K562 (cell line): Measurements from ENCODE around the gene ZNF280C. TPM values are rescaled to one million over a fixed set of nuclear protein-coding genes. Genes with fewer than 3 reads are reported as not detected.

Experiments used
- DMBX1 ChIP-seq: fragments of 250-450 bp; sonication (Bioruptor Pico); IDR thresholded peaks from 2 replicates; pipeline ENCODE4 v1.8.0; 2022; ENCODE audit warnings: inconsistent platforms, mild to moderate bottlenecking, moderate library complexity, borderline replicate concordance
- ETV1 ChIP-seq: fragments of 450-650 bp; conservative IDR thresholded peaks from 2 replicates; pipeline ENCODE4 v1.6.1; 2016; ENCODE audit warnings: missing genetic modification characterization, control low read depth, low read depth, missing compliant biosample characterization
- FOXM1 ChIP-seq, 2 experiments: fragments of 450-650 bp in 1 of 2; sonication (generic) in 1 of 2; formaldehyde crosslinking in 1 of 2; IDR thresholded peaks; 2 replicates each; pipeline versions ENCODE4 v1.6.1 to v1.9.0; 2017 to 2022; ENCODE audit warnings: low read depth in 2 of 2, mild to moderate bottlenecking in 2 of 2, missing genetic modification reagents in 1 of 2, moderate library complexity in 1 of 2
- GTF2E2 ChIP-seq: fragments of 200-800 bp; sonication (Bioruptor generic); IDR thresholded peaks from 2 replicates; pipeline ENCODE4 v1.6.1; 2016; ENCODE audit warnings: missing genetic modification characterization, missing compliant biosample characterization
- NCOA6 ChIP-seq: fragments of 450-650 bp; IDR thresholded peaks from 2 replicates; pipeline ENCODE4 v1.6.1; 2017; ENCODE audit warnings: mild to moderate bottlenecking
- NFRKB ChIP-seq: fragments of 450-650 bp; IDR thresholded peaks from 2 replicates; pipeline ENCODE4 v1.6.1; 2016; ENCODE audit warnings: low read depth
- OTX1 ChIP-seq: fragments of 450-650 bp; formaldehyde crosslinking; IDR thresholded peaks from 2 replicates; pipeline ENCODE4 v1.4.0; 2022; ENCODE audit warnings: mild to moderate bottlenecking
- RAD51 ChIP-seq: fragments of 450-650 bp; IDR thresholded peaks from 2 replicates; pipeline ENCODE4 v1.7.1; 2016; ENCODE audit warnings: low read depth, mild to moderate bottlenecking, borderline replicate concordance
- RB1 ChIP-seq: fragments of 450-650 bp; IDR thresholded peaks from 2 replicates; pipeline ENCODE4 v1.6.1; 2017; ENCODE audit warnings: low read depth, mild to moderate bottlenecking
- RCOR1 ChIP-seq, 2 experiments: IDR thresholded peaks; 2 replicates each; pipeline ENCODE4 v1.6.1; 2012; ENCODE audit warnings: low read depth in 2 of 2, low read length in 2 of 2, borderline replicate concordance in 1 of 2, improper control_type of control experiment in 1 of 2
- RNF2 ChIP-seq: sonication (generic); IDR thresholded peaks from 2 replicates; pipeline ENCODE4 v1.6.1; 2016
- TAF9B ChIP-seq: fragments of 450-650 bp; IDR thresholded peaks from 2 replicates; pipeline ENCODE4 v1.6.1; 2018; ENCODE audit warnings: mild to moderate bottlenecking; ENCODE audit not compliant: partially characterized antibody
- ZNF224 ChIP-seq: sonication (generic); formaldehyde crosslinking; IDR thresholded peaks from 2 replicates; pipeline ENCODE4 v1.8.0; 2022; ENCODE audit warnings: mild to moderate bottlenecking, missing genetic modification reagents
- ZNF23 ChIP-seq: fragments of 250-450 bp; sonication (Bioruptor Pico); IDR thresholded peaks from 2 replicates; pipeline ENCODE4 v1.4.0; 2020; ENCODE audit warnings: mild to moderate bottlenecking
- polyA plus RNA-seq, 8 experiments: library from polyadenylated mRNA; depleted of rRNA in 4 of 8; stranded (reverse) in 5 of 8; unstranded in 3 of 8; fragments of >200 nt; fragmentation: Nextera tagmentation in 2 of 8; fragmentation: Illumina TruSeq in 1 of 8; extraction: Ambion mirVana in 2 of 8; extraction: Trizol in 1 of 8; gene quantifications; 2 replicates each; pipeline versions ENCODE4 v1.2.1 to v1.2.3, GENCODE V29; 2011 to 2014; ENCODE audit warnings: inconsistent platforms in 1 of 8, missing spikeins in 1 of 8
- total RNA-seq, 7 experiments: library from RNA; depleted of rRNA in 6 of 7; stranded (reverse); fragments of >200 nt in 6 of 7; fragmentation: Illumina TruSeq in 2 of 7; extraction: Trizol in 2 of 7; gene quantifications; 2 replicates each; pipeline versions ENCODE4 v1.2.1 to v1.2.3, GENCODE V29; 2011 to 2021; ENCODE audit warnings: low replicate concordance in 1 of 7
- TF ChIP-seq, protein P1 (sequence below): fragments of 150-350 bp; IDR thresholded peaks from 2 replicates; pipeline ENCODE4 v1.6.1; 2014; ENCODE audit warnings: low read depth, mild to moderate bottlenecking, low read length, borderline replicate concordance
- TF ChIP-seq, protein P2 (sequence below): sonication (generic); formaldehyde crosslinking; IDR thresholded peaks from 2 replicates; pipeline ENCODE4 v1.9.0; 2022; ENCODE audit warnings: mild to moderate bottlenecking, missing genetic modification reagents
- TF ChIP-seq, protein P3 (sequence below): IDR thresholded peaks from 2 replicates; pipeline ENCODE4 v1.6.1; 2014; ENCODE audit warnings: antibody characterized with exemption
- TF ChIP-seq, protein P4 (sequence below): fragments of 450-650 bp; formaldehyde crosslinking; IDR thresholded peaks from 2 replicates; pipeline ENCODE4 v1.4.0; 2020; ENCODE audit warnings: mild to moderate bottlenecking, mixed read lengths
- TF ChIP-seq, protein P5 (sequence below): fragments of 450-650 bp; formaldehyde crosslinking; IDR thresholded peaks from 2 replicates; pipeline ENCODE4 v1.4.0; 2022; ENCODE audit warnings: missing genetic modification characterization

ZNF280C gene
- total and polyA plus RNA-seq, 9 of the 15 experiments (the other 6 are each of a cell fraction or from before 2014, with no cell fraction given) = 1.6 to 8.3 (median 4.4) TPM

DNA sequence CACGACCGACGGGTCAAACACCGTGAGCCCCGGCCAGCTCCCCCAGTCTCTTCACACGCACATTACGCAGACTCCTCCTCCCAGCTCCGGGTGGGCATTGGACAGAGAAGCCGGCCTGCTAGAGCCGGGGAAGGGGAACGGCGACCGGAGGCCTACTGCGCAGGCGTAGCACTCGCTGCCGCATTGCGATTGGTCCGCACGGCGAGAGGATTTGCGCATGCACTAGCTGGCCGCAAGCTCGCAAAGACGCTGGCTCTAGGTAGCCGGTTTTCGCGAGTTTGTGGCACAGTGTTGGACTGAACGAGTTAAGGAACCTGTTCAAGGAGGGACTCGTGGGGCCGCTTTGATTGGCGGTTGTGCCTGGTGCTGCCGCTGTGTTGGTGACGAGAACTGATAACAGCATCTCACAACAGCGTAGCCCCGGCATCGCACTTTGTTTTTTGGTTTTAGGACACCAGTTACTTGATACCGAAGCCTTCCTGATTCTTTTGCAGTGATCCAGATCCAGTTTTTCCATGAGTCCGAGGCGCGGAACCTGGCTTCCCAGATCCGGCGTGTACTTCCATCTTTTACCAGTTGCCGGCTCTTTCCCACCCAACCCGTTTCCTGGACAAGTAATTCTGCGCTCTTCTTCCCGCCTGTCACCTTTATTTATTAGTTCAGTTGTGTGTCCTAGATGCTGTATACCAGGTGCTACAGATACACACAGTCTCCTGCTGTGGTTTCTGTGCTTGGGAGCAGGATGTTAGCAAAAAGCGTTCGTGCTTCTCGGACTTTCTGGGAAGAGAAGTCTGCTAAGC lies 102.8 kb downstream of the ZNF280C start, which contains the start of gene AIFM1 (continued):
- TF ChIP-seq, protein P1, sequence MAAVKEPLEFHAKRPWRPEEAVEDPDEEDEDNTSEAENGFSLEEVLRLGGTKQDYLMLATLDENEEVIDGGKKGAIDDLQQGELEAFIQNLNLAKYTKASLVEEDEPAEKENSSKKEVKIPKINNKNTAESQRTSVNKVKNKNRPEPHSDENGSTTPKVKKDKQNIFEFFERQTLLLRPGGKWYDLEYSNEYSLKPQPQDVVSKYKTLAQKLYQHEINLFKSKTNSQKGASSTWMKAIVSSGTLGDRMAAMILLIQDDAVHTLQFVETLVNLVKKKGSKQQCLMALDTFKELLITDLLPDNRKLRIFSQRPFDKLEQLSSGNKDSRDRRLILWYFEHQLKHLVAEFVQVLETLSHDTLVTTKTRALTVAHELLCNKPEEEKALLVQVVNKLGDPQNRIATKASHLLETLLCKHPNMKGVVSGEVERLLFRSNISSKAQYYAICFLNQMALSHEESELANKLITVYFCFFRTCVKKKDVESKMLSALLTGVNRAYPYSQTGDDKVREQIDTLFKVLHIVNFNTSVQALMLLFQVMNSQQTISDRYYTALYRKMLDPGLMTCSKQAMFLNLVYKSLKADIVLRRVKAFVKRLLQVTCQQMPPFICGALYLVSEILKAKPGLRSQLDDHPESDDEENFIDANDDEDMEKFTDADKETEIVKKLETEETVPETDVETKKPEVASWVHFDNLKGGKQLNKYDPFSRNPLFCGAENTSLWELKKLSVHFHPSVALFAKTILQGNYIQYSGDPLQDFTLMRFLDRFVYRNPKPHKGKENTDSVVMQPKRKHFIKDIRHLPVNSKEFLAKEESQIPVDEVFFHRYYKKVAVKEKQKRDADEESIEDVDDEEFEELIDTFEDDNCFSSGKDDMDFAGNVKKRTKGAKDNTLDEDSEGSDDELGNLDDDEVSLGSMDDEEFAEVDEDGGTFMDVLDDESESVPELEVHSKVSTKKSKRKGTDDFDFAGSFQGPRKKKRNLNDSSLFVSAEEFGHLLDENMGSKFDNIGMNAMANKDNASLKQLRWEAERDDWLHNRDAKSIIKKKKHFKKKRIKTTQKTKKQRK = no peak
- TF ChIP-seq ZNF224 (CRISPR knock-in tag) = no peak
- TF ChIP-seq GTF2E2 (tag) = peak; percentile 79
- TF ChIP-seq ZNF23 = no peak
- TF ChIP-seq OTX1 = peak; percentile 74; the same call in 1 of the 2 replicates
- no peak for TF ChIP-seq RAD51
- peak in 1 of 2 experiments; percentile 18; a peak in 1 of 4 replicates for TF ChIP-seq RCOR1 (IDR thresholded peaks at IDR 0.05; ENCODE audit: borderline replicate concordance in 1 of 2, low read depth in 2 of 2, low read length in 2 of 2)
- TF ChIP-seq, protein P2, sequence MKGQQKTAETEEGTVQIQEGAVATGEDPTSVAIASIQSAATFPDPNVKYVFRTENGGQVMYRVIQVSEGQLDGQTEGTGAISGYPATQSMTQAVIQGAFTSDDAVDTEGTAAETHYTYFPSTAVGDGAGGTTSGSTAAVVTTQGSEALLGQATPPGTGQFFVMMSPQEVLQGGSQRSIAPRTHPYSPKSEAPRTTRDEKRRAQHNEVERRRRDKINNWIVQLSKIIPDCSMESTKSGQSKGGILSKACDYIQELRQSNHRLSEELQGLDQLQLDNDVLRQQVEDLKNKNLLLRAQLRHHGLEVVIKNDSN (CRISPR knock-in tag) = no peak
- TF ChIP-seq NFRKB = peak; percentile 49; the same call in 1 of the 2 replicates
- TF ChIP-seq, protein P3, sequence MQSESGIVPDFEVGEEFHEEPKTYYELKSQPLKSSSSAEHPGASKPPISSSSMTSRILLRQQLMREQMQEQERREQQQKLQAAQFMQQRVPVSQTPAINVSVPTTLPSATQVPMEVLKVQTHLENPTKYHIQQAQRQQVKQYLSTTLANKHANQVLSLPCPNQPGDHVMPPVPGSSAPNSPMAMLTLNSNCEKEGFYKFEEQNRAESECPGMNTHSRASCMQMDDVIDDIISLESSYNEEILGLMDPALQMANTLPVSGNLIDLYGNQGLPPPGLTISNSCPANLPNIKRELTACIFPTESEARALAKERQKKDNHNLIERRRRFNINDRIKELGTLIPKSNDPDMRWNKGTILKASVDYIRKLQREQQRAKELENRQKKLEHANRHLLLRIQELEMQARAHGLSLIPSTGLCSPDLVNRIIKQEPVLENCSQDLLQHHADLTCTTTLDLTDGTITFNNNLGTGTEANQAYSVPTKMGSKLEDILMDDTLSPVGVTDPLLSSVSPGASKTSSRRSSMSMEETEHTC = no peak
- TF ChIP-seq, protein P4, sequence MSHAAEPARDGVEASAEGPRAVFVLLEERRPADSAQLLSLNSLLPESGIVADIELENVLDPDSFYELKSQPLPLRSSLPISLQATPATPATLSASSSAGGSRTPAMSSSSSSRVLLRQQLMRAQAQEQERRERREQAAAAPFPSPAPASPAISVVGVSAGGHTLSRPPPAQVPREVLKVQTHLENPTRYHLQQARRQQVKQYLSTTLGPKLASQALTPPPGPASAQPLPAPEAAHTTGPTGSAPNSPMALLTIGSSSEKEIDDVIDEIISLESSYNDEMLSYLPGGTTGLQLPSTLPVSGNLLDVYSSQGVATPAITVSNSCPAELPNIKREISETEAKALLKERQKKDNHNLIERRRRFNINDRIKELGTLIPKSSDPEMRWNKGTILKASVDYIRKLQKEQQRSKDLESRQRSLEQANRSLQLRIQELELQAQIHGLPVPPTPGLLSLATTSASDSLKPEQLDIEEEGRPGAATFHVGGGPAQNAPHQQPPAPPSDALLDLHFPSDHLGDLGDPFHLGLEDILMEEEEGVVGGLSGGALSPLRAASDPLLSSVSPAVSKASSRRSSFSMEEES (CRISPR knock-in tag) = no peak
- TF ChIP-seq DMBX1 (CRISPR knock-in tag) = peak; percentile 57; the same call in 1 of the 2 replicates
- TF ChIP-seq, protein P5, sequence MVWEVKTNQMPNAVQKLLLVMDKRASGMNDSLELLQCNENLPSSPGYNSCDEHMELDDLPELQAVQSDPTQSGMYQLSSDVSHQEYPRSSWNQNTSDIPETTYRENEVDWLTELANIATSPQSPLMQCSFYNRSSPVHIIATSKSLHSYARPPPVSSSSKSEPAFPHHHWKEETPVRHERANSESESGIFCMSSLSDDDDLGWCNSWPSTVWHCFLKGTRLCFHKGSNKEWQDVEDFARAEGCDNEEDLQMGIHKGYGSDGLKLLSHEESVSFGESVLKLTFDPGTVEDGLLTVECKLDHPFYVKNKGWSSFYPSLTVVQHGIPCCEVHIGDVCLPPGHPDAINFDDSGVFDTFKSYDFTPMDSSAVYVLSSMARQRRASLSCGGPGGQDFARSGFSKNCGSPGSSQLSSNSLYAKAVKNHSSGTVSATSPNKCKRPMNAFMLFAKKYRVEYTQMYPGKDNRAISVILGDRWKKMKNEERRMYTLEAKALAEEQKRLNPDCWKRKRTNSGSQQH = no peak
- peak; percentile 75 for TF ChIP-seq RNF2
- TF ChIP-seq FOXM1 (IDR thresholded peaks at IDR 0.05; ENCODE audit: low read depth) = peak; percentile 93
- no peak for TF ChIP-seq FOXM1 (CRISPR knock-in tag; IDR thresholded peaks at IDR 0.05; ENCODE audit: low read depth)
- TF ChIP-seq RB1 = peak; percentile 61; the same call in 1 of the 2 replicates
- no peak for TF ChIP-seq NCOA6
- peak; percentile 70 for TF ChIP-seq ETV1 (tag)
- TF ChIP-seq TAF9B = peak; percentile 69
